NCI-H524 treated with DMSO at 0.1 percent for 48 hours (cell line): ENCODE data around the gene MAPK8IP3.

ENCODE experiments used
- DNase-seq: peaks from one replicate; lab custom pipeline; 2025; lab: John Stamatoyannopoulos, UW

Gene MAPK8IP3

GRCh38 chr16:1775006-1775845 is 69.2 kb downstream of the MAPK8IP3 start:
- no peak for DNase-seq

DNA sequence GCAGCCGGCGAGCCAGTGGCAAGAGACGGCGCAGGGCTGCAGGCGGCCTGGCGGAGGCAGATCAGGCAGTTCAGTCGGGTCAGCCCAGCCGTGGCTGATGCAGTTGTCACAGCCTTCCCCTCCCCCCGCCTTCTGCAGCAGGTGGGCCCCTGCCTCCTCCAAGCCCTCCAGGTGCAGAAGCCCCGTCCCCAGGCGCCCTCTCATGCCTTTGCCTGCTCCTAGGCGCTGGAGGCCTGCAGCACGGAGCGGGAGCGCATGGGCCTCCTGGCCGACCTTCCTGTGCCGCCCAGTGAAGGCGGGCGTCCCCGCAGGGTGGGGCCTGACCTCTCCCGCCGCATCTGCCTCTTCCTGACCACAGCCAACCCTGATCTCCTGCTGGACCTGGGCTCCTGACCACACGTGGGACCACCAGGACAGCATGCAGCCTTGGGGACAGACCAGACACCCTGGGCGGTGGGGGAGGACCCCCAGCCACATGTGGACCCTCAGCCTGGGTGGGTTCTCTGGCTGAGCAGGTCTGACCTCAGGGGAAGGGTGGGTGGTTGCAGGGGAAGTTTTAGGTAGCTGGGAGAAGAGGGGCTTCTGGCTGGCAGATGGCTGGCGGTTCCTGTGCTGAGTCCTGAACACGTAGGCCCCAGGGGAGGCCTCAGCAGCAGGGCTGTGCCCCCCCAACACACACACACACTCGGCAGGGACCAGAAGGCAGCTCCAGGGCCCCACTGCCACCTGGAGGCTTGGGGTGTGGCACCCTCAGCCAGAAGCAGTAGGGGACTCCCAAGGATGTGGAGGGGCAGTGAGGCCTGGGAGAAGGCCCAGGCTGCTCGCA is 70.1 kb downstream of the MAPK8IP3 start:
- peak; percentile 27 for DNase-seq

DNA sequence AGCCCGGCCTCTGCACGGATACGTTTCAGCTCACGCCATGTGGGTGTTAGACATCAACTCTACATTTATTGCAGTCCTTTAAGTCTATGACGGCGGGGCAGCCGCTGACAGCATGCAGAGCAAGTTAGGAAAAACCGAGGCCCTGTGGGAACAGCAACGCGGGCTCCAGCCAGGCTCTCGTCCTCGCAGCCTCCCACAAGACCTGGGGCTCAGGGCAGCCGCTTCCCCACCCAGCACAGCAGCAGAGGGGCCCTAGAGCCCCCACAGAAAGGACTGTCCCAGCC is 70.6 kb downstream of the MAPK8IP3 start:
- DNase-seq = no peak

- no peak for DNase-seq
These were observed 71.0 kb downstream of the MAPK8IP3 start for GRCh38 chr16:1776991-1777374.

DNA sequence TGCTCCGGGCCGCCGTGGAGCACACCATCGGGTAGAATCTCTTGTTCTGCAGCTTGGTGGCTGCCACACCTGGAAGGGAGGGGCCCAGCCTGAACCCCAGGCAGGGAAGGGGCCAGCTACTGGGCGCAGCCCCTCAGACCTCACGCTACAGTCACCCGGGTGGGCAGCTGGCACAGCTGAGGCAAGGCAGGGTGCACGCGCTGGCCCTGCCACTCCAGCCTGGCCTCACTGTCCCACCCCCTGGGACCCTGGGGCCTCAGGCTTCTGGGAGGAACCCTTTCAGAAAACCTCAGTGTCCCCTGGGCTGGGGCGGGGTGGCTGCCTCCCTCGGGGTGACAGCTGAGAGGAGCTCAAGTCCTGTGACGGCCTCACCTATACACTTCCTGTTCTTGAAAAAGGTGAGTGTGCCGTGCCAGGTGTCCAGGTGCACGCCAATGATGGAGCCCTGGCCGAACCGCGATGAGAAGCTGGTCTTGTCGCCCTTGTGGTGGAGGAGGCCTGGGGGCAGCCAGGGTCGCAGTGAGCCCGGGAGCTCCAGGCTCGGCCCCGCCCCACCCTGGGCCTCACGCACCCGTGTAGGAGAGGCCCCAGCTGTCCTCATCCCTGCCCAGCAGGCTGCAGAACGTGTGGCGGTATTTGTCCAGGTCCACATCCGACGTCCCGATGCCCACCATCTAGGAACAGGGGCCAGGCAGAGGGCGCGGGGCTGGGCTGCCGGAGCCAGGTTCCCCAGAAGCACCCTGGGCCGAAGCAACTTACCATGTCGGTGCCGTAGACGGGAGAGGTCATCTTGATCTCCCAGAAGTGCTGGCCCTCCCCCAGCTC is 71.6 kb downstream of the MAPK8IP3 start:
- no peak for DNase-seq

DNA sequence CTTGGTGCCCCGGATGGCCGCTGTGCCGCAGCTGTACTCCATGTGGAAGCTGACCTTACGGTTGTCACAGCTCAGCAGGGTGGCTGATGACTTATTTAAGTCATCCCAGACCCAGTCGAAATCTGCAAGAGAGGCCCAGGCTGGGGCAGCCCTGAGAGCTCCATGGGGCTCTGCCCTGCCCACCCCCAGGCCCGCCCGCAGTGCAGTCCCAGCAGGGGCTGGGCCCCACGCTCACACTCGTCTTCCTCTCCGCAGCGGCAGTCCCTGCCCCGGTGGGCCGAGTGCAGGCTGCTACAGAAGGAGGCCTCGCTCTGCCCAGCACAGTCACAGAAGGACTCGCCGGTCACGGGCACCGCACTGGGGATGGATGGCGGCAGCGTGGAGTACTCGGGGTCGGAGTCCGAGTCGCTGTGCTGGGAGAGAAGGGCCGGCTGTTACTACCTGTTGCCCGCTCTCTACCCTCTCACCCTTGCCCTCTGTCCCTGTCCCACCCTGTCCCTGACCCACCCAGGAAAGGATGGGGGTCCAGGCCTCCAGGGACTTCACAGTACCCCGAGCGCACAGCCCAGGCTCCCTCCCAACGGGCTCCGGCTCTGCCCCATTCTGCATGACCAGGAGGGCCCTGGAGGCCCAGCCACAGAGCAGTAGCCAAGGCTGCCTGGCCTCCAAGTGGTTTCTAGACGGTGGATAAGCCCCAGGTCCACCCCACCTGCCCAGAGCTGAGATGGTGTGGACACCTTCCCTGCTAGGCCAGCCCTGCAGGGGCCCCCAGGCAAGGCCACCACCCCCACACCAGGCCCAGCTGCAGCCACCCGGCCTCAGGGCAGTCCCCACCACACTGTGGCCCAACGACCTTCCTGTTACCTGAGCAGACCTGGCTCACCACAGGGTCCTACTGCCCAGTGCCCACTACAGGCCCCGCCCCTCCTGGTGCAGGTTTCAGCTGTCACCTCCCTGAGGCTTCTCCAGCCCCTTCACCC is 72.5 kb downstream of the MAPK8IP3 start:
- DNase-seq = no peak

DNA sequence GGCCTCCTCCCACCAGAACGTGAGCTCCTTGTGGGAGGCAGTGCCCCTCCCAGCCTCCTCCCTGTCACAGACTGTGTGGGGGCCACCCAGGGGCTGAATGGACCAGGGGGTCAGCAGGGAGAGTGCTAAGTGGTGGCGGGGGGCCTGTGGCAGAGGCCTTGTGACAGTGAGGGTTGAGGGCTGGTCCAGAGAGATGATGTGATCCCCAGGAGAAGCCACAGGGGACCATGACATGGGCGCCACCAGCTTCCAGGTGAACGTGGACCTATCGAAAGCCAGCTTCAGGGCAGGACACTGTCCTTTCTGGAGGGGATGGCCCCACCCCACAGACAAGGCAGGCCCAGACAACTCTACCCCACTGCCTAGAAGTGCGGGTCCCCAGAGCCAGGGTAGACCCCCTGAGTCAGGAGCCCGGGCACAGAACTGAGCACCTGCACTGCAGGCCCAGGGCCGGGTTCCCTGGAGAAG is 73.3 kb downstream of the MAPK8IP3 start:
- DNase-seq = no peak

DNA sequence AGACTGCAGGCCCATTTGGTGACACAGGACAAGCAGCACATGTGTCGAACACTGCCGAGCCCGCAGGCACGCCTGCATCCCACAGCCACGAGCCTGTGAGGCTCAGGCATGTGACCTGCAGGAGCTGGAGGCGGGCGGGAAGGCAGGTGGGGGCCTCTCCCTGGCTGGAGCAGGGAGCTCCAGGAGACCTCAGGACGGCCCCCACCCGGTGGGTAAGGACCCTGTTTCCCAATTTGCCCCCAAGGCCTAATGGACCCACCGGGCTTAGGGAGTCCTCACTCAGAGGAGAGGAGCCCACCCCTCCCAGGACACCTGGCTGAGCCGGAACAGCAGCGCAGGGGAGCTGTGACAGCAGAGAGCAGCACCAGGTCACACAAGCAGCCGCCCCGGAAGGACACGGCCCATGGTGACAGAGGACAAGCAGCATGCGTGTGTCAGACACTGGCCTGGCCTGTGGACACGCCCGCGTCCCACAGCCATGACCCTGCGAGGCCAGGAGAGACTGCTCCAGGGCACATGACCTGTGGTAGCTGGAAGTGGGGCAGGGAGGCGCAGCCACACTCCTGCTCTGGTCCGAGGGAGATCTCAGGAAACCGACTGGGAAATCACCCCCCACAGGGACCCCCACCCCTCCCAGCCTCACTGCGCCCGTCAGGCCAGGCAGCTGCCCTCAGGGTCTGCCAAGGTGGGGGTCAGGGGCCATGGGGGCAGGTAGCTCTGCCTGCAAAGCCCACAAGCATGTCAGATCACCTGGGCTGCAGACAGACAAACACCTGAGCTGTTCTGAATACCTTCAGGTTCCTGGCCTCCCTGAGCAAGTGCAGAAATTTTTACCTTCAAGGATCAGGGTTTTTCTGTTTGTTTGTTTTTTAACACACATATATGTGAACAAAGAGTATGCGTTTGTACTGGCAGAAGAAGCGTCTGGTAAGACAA is 74.0 kb downstream of the MAPK8IP3 start:
- no peak for DNase-seq

DNA sequence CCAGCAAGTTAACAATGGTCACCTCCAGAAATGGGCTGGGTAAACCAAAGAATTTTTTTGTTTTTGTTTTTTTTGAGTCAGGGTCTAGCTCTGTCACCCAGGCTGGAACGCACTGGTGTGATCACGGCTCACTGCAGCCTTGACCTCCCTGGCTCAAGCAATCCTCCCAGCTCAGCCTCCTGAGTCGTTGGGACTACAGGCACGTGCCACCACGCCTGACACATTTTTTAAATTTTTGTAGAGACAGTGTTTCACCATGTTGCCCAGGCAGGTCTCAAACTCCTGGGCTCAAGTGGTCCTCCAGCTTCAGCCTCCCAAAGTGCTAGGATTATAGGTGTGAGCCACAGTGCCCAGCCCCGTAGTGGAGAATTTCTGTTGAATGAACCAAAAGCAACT is 74.7 kb downstream of the MAPK8IP3 start:
- DNase-seq = no peak

DNA sequence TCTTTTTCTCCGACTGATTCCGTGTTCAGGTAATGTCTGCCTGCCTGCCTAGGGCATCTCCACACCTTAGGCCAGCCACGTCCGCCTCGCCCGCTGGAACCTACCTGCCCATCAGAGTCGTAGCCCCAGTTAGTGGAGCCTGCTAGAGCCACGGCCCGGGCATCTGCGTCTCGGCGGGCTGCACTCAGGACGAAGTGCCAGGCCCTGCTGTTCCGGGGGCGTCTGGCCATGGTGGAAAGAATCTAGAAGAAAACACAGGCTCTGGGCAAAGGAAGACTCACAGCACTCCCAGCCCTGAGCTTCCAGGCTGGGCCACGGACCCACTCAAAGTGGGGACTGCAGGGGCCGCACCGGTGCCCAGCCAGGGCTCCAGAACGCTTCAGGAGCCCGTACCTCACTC is 75.3 kb downstream of the MAPK8IP3 start:
- no peak for DNase-seq

DNA sequence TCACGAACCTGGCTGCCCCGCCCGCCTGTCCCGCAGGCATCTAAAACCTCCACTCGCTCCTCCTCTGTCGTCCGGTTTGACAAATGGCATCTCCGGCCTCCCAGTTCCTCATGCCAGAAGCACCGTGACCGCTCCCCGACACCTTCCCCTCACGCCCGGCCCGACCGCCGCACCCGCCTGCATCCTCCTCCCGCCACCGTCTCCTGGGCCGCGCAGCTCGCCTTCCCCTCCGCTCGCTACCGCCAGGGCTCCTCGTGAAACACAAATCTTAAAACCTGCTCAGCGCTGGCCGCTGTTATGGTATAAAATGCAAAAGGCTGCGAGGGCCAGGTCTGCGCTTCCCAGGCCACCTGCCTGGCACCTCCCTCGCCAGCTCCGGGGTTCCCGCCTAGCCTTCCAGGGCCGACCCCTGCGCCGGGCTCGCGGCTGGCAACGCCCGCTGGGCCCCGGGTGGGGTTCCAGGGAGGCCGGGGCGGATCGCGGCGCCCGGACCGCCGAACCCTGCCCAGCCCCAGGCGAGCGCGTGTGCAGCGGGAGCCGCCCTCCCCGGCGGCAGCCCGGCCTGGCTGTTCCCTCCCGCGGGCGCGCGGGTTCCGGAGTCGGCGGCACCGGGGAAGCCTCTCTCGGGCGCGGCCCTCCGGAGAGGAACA is 75.9 kb downstream of the MAPK8IP3 start:
- DNase-seq = no peak

DNA sequence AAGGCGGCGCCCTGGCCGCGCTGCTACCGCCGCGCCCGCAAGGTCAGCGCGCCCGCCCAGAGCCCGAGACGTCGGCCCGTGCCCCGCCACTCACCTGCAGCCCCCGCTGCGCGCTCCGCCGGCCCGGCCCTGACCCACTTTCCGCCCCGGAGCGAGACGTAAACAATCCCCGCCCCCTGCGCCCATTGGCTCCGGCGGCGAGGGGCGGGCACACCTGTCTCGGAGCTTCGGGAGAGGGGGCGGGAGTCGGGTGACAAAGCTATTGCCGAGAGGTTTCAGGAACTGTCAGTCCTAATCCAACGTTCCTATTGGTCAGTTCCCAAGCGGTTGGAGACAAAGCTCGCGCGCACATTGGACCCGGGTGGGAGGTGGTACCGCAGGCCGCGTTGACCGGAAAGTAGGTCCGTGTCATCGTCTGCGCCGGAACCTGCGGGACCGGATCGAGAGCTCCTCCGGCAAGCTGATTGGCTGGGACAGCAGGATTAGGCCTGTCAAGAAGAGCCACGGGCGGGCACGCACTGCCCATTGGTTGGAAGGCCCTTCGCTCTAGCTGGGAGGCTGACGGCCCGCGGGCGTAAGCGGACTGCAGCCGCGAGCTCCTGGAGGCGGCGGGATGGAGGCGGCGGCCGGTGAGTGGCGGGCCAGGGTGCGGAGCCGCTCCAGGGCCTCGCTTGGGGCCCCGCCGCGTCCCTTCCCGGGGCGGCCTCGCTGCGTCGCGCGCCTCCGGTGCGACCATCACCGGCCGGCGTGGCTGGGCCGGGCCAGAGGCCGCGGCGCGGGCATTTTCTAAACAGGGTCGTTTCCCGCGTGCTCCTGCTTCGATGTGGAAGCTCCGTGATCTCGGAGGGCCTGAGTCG is 76.6 kb downstream of the MAPK8IP3 start, which contains the start of the genes NUBP2 and SPSB3:
Gene NUBP2, plus strand, starts transcription at position 553 of the 857 bp plus-strand sequence. Its CDS starts 61 bp downstream, at position 614.
Gene SPSB3, minus strand, starts transcription at position 164 of the 857 bp plus-strand sequence. CDS start 1,088 bp downstream, outside the sequence.
- DNase-seq = peak; percentile 99

DNA sequence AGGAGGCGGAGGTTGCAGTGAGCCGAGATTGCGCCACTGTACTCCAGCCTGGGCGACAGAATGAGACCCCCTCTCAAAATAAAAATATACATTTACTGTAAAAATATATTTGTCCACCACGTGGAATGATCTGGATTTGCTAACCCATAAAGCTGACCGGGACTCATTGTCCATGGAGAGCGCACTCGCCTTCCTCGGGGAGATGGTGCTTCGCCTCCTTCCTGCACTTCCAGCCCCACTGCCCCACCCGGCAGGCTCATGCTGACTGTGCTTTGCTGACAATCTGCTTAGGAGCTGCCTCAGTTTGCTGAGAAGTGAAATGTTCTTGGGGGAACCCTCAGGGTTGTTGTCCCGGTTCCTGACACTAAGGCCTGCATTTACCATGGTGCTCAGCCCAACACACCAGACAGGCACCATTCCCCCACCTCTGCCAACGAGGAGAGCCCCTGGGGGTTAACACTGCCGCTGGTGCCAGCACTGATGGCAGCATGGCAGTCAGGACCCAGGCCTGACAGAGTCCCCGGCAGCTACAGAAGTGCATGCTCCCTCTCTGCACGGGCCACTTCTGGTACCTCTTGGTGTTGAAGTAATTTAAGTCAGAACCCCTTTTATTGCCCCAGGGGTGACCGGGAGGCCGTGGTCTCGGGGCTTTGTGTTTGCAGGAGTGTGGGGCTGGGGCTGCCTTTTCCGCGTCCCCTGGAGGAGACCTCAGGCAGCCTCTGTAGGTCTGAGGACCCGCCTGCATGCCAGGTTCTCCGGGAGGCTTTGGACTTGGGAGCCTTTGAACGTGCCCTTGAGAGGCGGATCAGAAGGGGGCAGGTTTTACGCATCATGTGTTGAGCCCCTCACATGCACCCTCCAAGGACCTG is 79.2 kb downstream of the MAPK8IP3 start:
- no peak for DNase-seq

- no peak for DNase-seq
These were observed 79.8 kb downstream of the MAPK8IP3 start for GRCh38 chr16:1785846-1786170.

- no peak for DNase-seq
These were observed 80.5 kb downstream of the MAPK8IP3 start for GRCh38 chr16:1786242-1787055.

GRCh38 chr16:1787056-1787321 is 81.0 kb downstream of the MAPK8IP3 start:
- no peak for DNase-seq
